ENCODE data around the gene EIF5A.

Gene EIF5A

GRCh38 chr17:7313088-7313889, 5.9 kb downstream of the EIF5A start:
- DNase-seq (ENCODE audit: low read depth in 2 of 2), result no peak

- DNase-seq (ENCODE audit: low read depth in 2 of 2), result no peak
These were observed 6.7 kb downstream of the EIF5A start for GRCh38 chr17:7313890-7314718.

- DNase-seq (ENCODE audit: low read depth in 2 of 2), result peak; percentile 84 to 89
These were observed 7.5 kb downstream of the EIF5A start, which contains the start of gene GPS2 for GRCh38 chr17:7314719-7315569. GPS2 (minus strand) TSS chr17:7315360; CDS start chr17:7315052, 308 bp downstream.

- no peak for DNase-seq (ENCODE audit: low read depth in 2 of 2)
These were observed 8.3 kb downstream of the EIF5A start for GRCh38 chr17:7315570-7316235.

- DNase-seq (ENCODE audit: low read depth in 2 of 2), result no peak
These were observed 9.9 kb downstream of the EIF5A start for GRCh38 chr17:7317161-7317803.

- DNase-seq (ENCODE audit: low read depth in 2 of 2), result no peak
These were observed 10.9 kb downstream of the EIF5A start for GRCh38 chr17:7318121-7318860.

- no peak for DNase-seq (ENCODE audit: low read depth in 2 of 2)
These were observed 14.0 kb downstream of the EIF5A start for GRCh38 chr17:7321466-7321865.

GRCh38 chr17:7322520-7323194, 15.2 kb downstream of the EIF5A start:
- DNase-seq (ENCODE audit: low read depth in 2 of 2), result no peak

- peak; percentile 16 to 50 for DNase-seq (ENCODE audit: low read depth in 2 of 2)
These were observed 16.5 kb downstream of the EIF5A start for GRCh38 chr17:7323731-7324437.

- DNase-seq (ENCODE audit: low read depth in 2 of 2), result no peak
These were observed 17.0 kb downstream of the EIF5A start for GRCh38 chr17:7324438-7324779.

- no peak for DNase-seq (ENCODE audit: low read depth in 2 of 2)
These were observed 17.7 kb downstream of the EIF5A start for GRCh38 chr17:7325031-7325528.

GRCh38 chr17:7326186-7326585, 18.8 kb downstream of the EIF5A start:
- no peak for DNase-seq (ENCODE audit: low read depth in 2 of 2)

GRCh38 chr17:7327056-7327455, 19.6 kb downstream of the EIF5A start:
- no peak for DNase-seq (ENCODE audit: low read depth in 2 of 2)

- DNase-seq (ENCODE audit: low read depth in 2 of 2), result no peak
These were observed 20.1 kb downstream of the EIF5A start for GRCh38 chr17:7327501-7327900.

GRCh38 chr17:7328009-7328408, 20.6 kb downstream of the EIF5A start:
- no peak for DNase-seq (ENCODE audit: low read depth in 2 of 2)

GRCh38 chr17:7328840-7329373, 21.5 kb downstream of the EIF5A start, which contains the start of gene NEURL4:
NEURL4 (minus strand) TSS chr17:7329335; CDS start chr17:7329312, 23 bp downstream.
- DNase-seq (ENCODE audit: low read depth in 2 of 2), result no peak

- DNase-seq (ENCODE audit: low read depth in 2 of 2), result peak; percentile 94 to 95
These were observed 22.1 kb downstream of the EIF5A start for GRCh38 chr17:7329374-7329996.

All from stimulated activated CD8-positive, alpha-beta memory T cell treated with anti-CD3 and anti-CD28 coated beads, Interleukin-7, amount 100 ng/mL, for 4 hours (primary cell).